SK-N-SH treated with all-trans-retinoic acid at 6 μM for 48 hours (cell line): Measurements from ENCODE around the gene WDR7.
A peak's percentile ranks its signal among the peaks of the same experiment; 100 is the strongest.

ENCODE experiments used
- ATAC-seq: fragments of 200-7000 bp; cut with Tn5 transposase; 3 replicates; pipeline ENCODE4 v1.9.1; 2020; ENCODE audit warnings: mild to moderate bottlenecking, moderate library complexity
- ARNTL ChIP-seq: fragments of 450-650 bp; formaldehyde crosslinking; IDR thresholded peaks from 2 replicates; pipeline ENCODE4 v1.5.0; 2020; ENCODE audit warnings: low read depth, mild to moderate bottlenecking, moderate library complexity, borderline replicate concordance
- CREB5 ChIP-seq: fragments of 250-450 bp; sonication (Bioruptor Pico); IDR thresholded peaks from 2 replicates; pipeline ENCODE4 v1.5.1; 2020; ENCODE audit warnings: low read depth, mild to moderate bottlenecking, moderate library complexity
- CSDC2 ChIP-seq: fragments of 250-450 bp; sonication (Bioruptor Pico); IDR thresholded peaks from 2 replicates; pipeline ENCODE4 v1.5.0; 2020; ENCODE audit warnings: mild to moderate bottlenecking, moderate library complexity
- CSRNP3 ChIP-seq: fragments of 250-450 bp; sonication (Bioruptor Pico); IDR thresholded peaks from 2 replicates; pipeline ENCODE4 v1.5.1; 2021; ENCODE audit warnings: mild to moderate bottlenecking, moderate library complexity
- ESRRG ChIP-seq: fragments of 250-450 bp; sonication (Bioruptor Pico); IDR thresholded peaks from 2 replicates; pipeline ENCODE4 v1.6.1; 2021; ENCODE audit warnings: mild to moderate bottlenecking
- GLIS3 ChIP-seq: fragments of 250-450 bp; sonication (Bioruptor Pico); IDR thresholded peaks from 2 replicates; pipeline ENCODE4 v1.5.0; 2020; ENCODE audit warnings: mild to moderate bottlenecking, moderate library complexity
- ISL1 ChIP-seq: fragments of 250-450 bp; sonication (Bioruptor Pico); IDR thresholded peaks from 2 replicates; pipeline ENCODE4 v2.1.2; 2022; ENCODE audit warnings: mild to moderate bottlenecking, moderate library complexity
- OSR1 ChIP-seq: fragments of 250-450 bp; sonication (Bioruptor Pico); IDR thresholded peaks from 2 replicates; pipeline ENCODE4 v1.8.0; 2022; ENCODE audit warnings: moderate library complexity, mild to moderate bottlenecking, inconsistent platforms
- PATZ1 ChIP-seq: fragments of 250-450 bp; sonication (Bioruptor Pico); IDR thresholded peaks from 2 replicates; pipeline ENCODE4 v1.8.0; 2020; ENCODE audit warnings: mild to moderate bottlenecking, moderate library complexity, borderline replicate concordance
- POU6F1 ChIP-seq: fragments of 250-450 bp; sonication (Bioruptor Pico); IDR thresholded peaks from 2 replicates; pipeline ENCODE4 v1.8.0; 2021; ENCODE audit warnings: low read depth, mild to moderate bottlenecking, moderate library complexity, borderline replicate concordance
- PPARA ChIP-seq: fragments of 250-450 bp; sonication (Bioruptor Pico); IDR thresholded peaks from 2 replicates; pipeline ENCODE4 v1.5.0; 2020; ENCODE audit warnings: mild to moderate bottlenecking, borderline replicate concordance
- RARB ChIP-seq: fragments of 250-450 bp; sonication (Bioruptor Pico); IDR thresholded peaks from 2 replicates; pipeline ENCODE4 v1.8.0; 2021; ENCODE audit warnings: mild to moderate bottlenecking, moderate library complexity
- SNAI2 ChIP-seq: fragments of 250-450 bp; sonication (Bioruptor Pico); IDR thresholded peaks from 2 replicates; pipeline ENCODE4 v1.5.0; 2020; ENCODE audit warnings: mild to moderate bottlenecking, moderate library complexity
- TCF4 ChIP-seq: fragments of 250-450 bp; sonication (Bioruptor Pico); IDR thresholded peaks from 2 replicates; pipeline ENCODE4 v1.8.0; 2021; ENCODE audit warnings: mild to moderate bottlenecking, moderate library complexity, borderline replicate concordance
- TOX ChIP-seq: fragments of 250-450 bp; sonication (Bioruptor Pico); IDR thresholded peaks from 2 replicates; pipeline ENCODE4 v1.8.0; 2021; ENCODE audit warnings: mild to moderate bottlenecking, moderate library complexity, borderline replicate concordance
- TSHZ2 ChIP-seq: fragments of 250-450 bp; sonication (Bioruptor Pico); IDR thresholded peaks from 2 replicates; pipeline ENCODE4 v1.5.0; 2020; ENCODE audit warnings: mild to moderate bottlenecking, moderate library complexity
- ZC3H10 ChIP-seq: fragments of 250-450 bp; sonication (Bioruptor Pico); IDR thresholded peaks from 2 replicates; pipeline ENCODE4 v1.5.1; 2021; ENCODE audit warnings: mild to moderate bottlenecking, moderate library complexity
- ZFP3 ChIP-seq: fragments of 250-450 bp; sonication (Bioruptor Pico); IDR thresholded peaks from 2 replicates; pipeline ENCODE4 v1.5.0; 2020; ENCODE audit warnings: mild to moderate bottlenecking, moderate library complexity
- ZFP30 ChIP-seq: fragments of 450-650 bp; formaldehyde crosslinking; IDR thresholded peaks from 2 replicates; pipeline ENCODE4 v1.5.0; 2022; ENCODE audit warnings: mild to moderate bottlenecking, moderate library complexity
- ZNF565 ChIP-seq: fragments of 450-650 bp; formaldehyde crosslinking; conservative IDR thresholded peaks from 2 replicates; pipeline ENCODE4 v1.5.0; 2020; ENCODE audit warnings: low read depth, mild to moderate bottlenecking, moderate library complexity
- ZNF70 ChIP-seq: fragments of 450-650 bp; formaldehyde crosslinking; IDR thresholded peaks from 2 replicates; pipeline ENCODE4 v1.5.0; 2020; ENCODE audit warnings: mild to moderate bottlenecking, moderate library complexity
- ZNF8 ChIP-seq: fragments of 450-650 bp; formaldehyde crosslinking; IDR thresholded peaks from 2 replicates; pipeline ENCODE4 v1.5.0; 2020; ENCODE audit warnings: mild to moderate bottlenecking, moderate library complexity

WDR7 gene

GRCh38 chr18:56795381-56795780 is 144.2 kb downstream of the WDR7 start:
- TF ChIP-seq PATZ1 (CRISPR knock-in tag) (no peak), CSDC2 (no peak), ZFP3 (no peak), RARB (CRISPR knock-in tag) (no peak)
- TF ChIP-seq, all 23 proteins: peak for 0
- ATAC-seq: no peak

GRCh38 chr18:56799756-56800155 is 148.6 kb downstream of the WDR7 start:
- peak; percentile 65 for ATAC-seq
- TF ChIP-seq CSDC2 (no peak), SNAI2 (CRISPR knock-in tag) (no peak), CREB5 (CRISPR knock-in tag) (no peak), ARNTL (CRISPR knock-in tag) (no peak), PATZ1 (CRISPR knock-in tag) (no peak), OSR1 (no peak), ZNF565 (CRISPR knock-in tag) (no peak), POU6F1 (CRISPR knock-in tag) (no peak), ZFP30 (CRISPR knock-in tag) (no peak), GLIS3 (CRISPR knock-in tag) (no peak), TSHZ2 (CRISPR knock-in tag) (no peak), TCF4 (CRISPR knock-in tag) (no peak), ZFP3 (no peak), CSRNP3 (no peak), ZC3H10 (no peak), RARB (CRISPR knock-in tag) (no peak), ZNF70 (CRISPR knock-in tag) (no peak), ISL1 (CRISPR knock-in tag) (no peak), TOX (CRISPR knock-in tag) (no peak)
- TF ChIP-seq, all 23 proteins: peak for 0

GRCh38 chr18:56803051-56803450 is 151.9 kb downstream of the WDR7 start:
- ATAC-seq: no peak
- TF ChIP-seq PPARA (no peak), ESRRG (CRISPR knock-in tag) (no peak), OSR1 (no peak), PATZ1 (CRISPR knock-in tag) (no peak), ZNF565 (CRISPR knock-in tag) (no peak), SNAI2 (CRISPR knock-in tag) (no peak), ZNF8 (CRISPR knock-in tag) (no peak), TSHZ2 (CRISPR knock-in tag) (no peak)
